ENCODE data around the gene PCSK4. TPM values are rescaled to one million over a fixed set of nuclear protein-coding genes. Genes with fewer than 3 reads are reported as not detected.

The PCSK4 gene
- total and polyA plus RNA-seq, 9 of the 15 experiments (the other 6 are each of a cell fraction or from before 2014, with no cell fraction given) = 0.01 to 9.1 (median 2.1) TPM; not detected in 1

GRCh38 chr19:1507192-1507660 is 17.1 kb upstream of the PCSK4 start (continued):
- TF ChIP-seq, protein P1, sequence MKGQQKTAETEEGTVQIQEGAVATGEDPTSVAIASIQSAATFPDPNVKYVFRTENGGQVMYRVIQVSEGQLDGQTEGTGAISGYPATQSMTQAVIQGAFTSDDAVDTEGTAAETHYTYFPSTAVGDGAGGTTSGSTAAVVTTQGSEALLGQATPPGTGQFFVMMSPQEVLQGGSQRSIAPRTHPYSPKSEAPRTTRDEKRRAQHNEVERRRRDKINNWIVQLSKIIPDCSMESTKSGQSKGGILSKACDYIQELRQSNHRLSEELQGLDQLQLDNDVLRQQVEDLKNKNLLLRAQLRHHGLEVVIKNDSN (CRISPR knock-in tag; IDR thresholded peaks at IDR 0.05) = no peak
- TF ChIP-seq, protein P2, sequence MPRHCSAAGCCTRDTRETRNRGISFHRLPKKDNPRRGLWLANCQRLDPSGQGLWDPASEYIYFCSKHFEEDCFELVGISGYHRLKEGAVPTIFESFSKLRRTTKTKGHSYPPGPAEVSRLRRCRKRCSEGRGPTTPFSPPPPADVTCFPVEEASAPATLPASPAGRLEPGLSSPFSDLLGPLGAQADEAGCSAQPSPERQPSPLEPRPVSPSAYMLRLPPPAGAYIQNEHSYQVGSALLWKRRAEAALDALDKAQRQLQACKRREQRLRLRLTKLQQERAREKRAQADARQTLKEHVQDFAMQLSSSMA (CRISPR knock-in tag; IDR thresholded peaks at IDR 0.05) = no peak
- TF ChIP-seq POLR2G (IDR thresholded peaks at IDR 0.05; ENCODE audit: low read depth, low read length) = peak; percentile 52
- TF ChIP-seq SMARCA5 (IDR thresholded peaks at IDR 0.05) = no peak
- no peak for TF ChIP-seq ZC3H4 (CRISPR knock-in tag; IDR thresholded peaks at IDR 0.05; ENCODE audit: borderline replicate concordance)
- TF ChIP-seq ESRRA (IDR thresholded peaks at IDR 0.05; ENCODE audit: borderline replicate concordance, low read depth) = no peak

DNA sequence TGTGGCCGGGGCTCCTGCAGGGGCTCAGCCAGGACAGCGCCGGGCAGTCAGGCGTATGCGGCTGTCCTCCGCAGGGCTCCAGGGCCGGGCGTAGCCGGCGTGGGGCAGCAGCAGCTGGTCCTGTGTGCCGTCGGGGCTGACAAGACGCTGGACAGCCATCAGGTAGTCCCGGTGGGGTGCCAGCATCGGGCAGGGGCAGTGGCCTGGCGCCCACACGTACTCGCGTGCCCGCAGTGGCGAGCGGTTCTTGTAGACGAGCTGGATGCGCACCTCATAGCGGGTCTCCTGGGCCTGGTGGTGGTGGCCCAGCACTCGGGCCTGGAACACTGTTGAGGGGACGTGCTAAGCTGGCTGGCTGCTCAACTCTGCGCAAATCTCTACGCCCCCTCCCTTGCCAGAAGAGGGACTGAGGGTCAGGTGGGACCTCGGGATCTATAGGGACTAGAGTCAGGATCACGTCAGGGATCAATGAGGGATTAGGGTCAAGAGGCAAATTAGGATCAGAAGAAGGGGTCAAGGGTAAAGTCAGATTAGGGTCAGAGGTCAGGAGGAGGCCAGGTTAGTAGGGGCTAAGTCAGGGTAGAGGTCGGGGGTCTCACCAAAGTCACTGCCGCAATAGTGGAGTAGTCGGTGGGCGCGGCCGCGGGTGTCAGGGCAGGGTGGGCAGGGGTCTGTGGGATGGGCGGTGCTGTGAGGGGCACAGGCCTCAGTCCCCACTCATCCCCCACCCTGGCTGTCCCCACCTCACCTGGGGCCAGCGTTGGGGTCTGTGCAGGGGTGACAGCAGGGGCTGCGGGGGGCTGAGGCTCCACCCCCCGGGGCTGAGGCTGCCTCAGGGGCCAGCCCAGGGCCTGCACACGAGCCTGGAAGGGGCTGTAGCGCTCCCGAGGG is 16.1 kb upstream of the PCSK4 start:
- no peak overlapping the region for H3K4me2 ChIP-seq (ENCODE audit: insufficient read depth, low read length)
- no peaks in the 10 kb centered on the region for H4K20me1 ChIP-seq (replicated peaks; ENCODE audit: control insufficient read depth, insufficient read depth, low read length)
- no peak for ATAC-seq
- intact Hi-C loops (cut with micrococcal nuclease) = no loop called here
- no peaks in the 10 kb centered on the region for H3K27me3 ChIP-seq (ENCODE audit: control insufficient read depth in 2 of 2, insufficient read depth in 2 of 2, low read length in 2 of 2)
- no peaks in the 10 kb centered on the region for H3K9me1 ChIP-seq (ENCODE audit: control insufficient read depth, insufficient read depth, low read length)
- POLR2A ChIA-PET = interaction anchor here (0.7 to 0.9 kb wide), 2 partner anchors 13 to 237 kb away, joined by 3 to 4 read pairs; partner anchors contain the start of gene CIRBP
- 93% methylated on average over 32 of the region's 45 CpGs for WGBS (ENCODE audit: insufficient coverage, low coverage, missing lambda C conversion rate)
- in situ Hi-C loops (cut with MboI) = loop anchor here (5.0 kb wide), 1 partner anchor 49 kb away; no protein-coding TSS in a partner anchor
- peaks cover 14% of the 10 kb centered on the region; the same call in 2 of the 3 replicates for H3K36me3 ChIP-seq (ENCODE audit: control insufficient read depth, insufficient read depth, low read length)
- no peak for FAIRE-seq
- no peak overlapping the region for H3K4me3 ChIP-seq
- H3K27ac ChIP-seq (ENCODE audit: extremely low read depth, low read depth, low read length) = no peak overlapping the region
- no peak overlapping the region for H2AFZ ChIP-seq (ENCODE audit: low read depth, low read length)
- peaks cover 12 to 59% of the 10 kb centered on the region in 2 experiments; a peak in 4 of 5 replicates for H3K4me1 ChIP-seq (replicated peaks in 1 of 2; ENCODE audit: control insufficient read depth in 2 of 2, insufficient read depth in 2 of 2, low read length in 2 of 2)
- peak overlapping the region in 1 of 2 experiments; percentile 86; a peak in 2 of 4 replicates for H3K9ac ChIP-seq (ENCODE audit: insufficient read depth in 1 of 2, low read depth in 2 of 2, low read length in 2 of 2)
- DNase-seq (ENCODE audit: extremely low read depth in 1 of 4, low spot score in 3 of 4) = no peak
- no peaks in the 10 kb centered on the region for H3K9me3 ChIP-seq (replicated peaks; ENCODE audit: control insufficient read depth, insufficient read depth, low read depth, low read length)
- H3K79me2 ChIP-seq (ENCODE audit: control insufficient read depth, insufficient read depth, low read length) = no peaks in the 10 kb centered on the region
- TF ChIP-seq ZBTB7A (IDR thresholded peaks at IDR 0.05; ENCODE audit: borderline replicate concordance, control insufficient read depth, low read depth, low read length) = peak; percentile 11; the same call in 1 of the 2 replicates
- TF ChIP-seq PCBP1 (IDR thresholded peaks at IDR 0.05; ENCODE audit: low read depth, low read length, poor library complexity, severe bottlenecking) = peak; percentile 29
- TF ChIP-seq NFXL1 (CRISPR knock-in tag; IDR thresholded peaks at IDR 0.05) = no peak
- TF ChIP-seq RBFOX2 (IDR thresholded peaks at IDR 0.05; ENCODE audit: low read depth, low read length) = peak; percentile 28; the same call in 1 of the 2 replicates
- TF ChIP-seq, protein P3, sequence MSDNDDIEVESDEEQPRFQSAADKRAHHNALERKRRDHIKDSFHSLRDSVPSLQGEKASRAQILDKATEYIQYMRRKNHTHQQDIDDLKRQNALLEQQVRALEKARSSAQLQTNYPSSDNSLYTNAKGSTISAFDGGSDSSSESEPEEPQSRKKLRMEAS (CRISPR knock-in tag; IDR thresholded peaks at IDR 0.05) = 0 out of 2 replicates have a peak, but pooled peaks have one; percentile 10
- no peak for TF ChIP-seq JUND (IDR thresholded peaks at IDR 0.05; ENCODE audit: borderline replicate concordance, low read depth, low read length)
- TF ChIP-seq JUND (tag; IDR thresholded peaks at IDR 0.05; ENCODE audit: borderline replicate concordance, low read depth, low read length) = no peak
- no peak for TF ChIP-seq GATA2 (CRISPR knock-in tag; IDR thresholded peaks at IDR 0.05)
- TF ChIP-seq POLR2G (IDR thresholded peaks at IDR 0.05; ENCODE audit: low read depth, low read length) = peak; percentile 57
- TF ChIP-seq NR2C1 (IDR thresholded peaks at IDR 0.05) = peak; percentile 76
- TF ChIP-seq NR2C1 (tag; IDR thresholded peaks at IDR 0.05) = peak; percentile 65
- no TSS peak for BruUV-seq (replicated peaks)
- CTCF ChIA-PET (ENCODE audit: low intra/inter-chr PET ratio) = no interaction called here
